ENCODE results near the gene CCDC188. TPM values are rescaled to one million over a fixed set of nuclear protein-coding genes. Genes with fewer than 3 reads are reported as not detected.

The CCDC188 gene
- total RNA-seq, 2 experiments from 2014 or later, result not detected

GRCh38 chr22:20130319-20130718, 20.5 kb downstream of the CCDC188 start:
- H3K27me3 ChIP-seq (ENCODE audit: control insufficient read depth in 1 of 2, insufficient read depth in 2 of 2, low read length in 2 of 2), result no peaks in the 10 kb centered on the region
- Mint-ChIP-seq H3K4me1 (ENCODE audit: low read depth) (peaks cover 28% of the 10 kb centered on the region), H3K36me3 (ENCODE audit: low read depth) (peaks cover 25% of the 10 kb centered on the region), H3K4me3 (peak overlapping the region; percentile 85), H3K9me3 (no peaks in the 10 kb centered on the region), H3K27ac (peak overlapping the region; percentile 79), H3K27me3 (no peaks in the 10 kb centered on the region)
- TF ChIP-seq CTCF (IDR thresholded peaks at IDR 0.05), result no peak
- intact Hi-C loops (cut with DNase I, micrococcal nuclease), result loop anchor here in 1 of 2 experiments (5.0 kb wide), 1 partner anchor 77 kb away; no protein-coding TSS in a partner anchor
- POLR2A ChIA-PET, result interaction anchor here (1.3 to 1.7 kb wide), 3 partner anchors 10 to 160 kb away, joined by 4 to 8 read pairs (median 5); partner anchors contain the start of gene TRMT2A
- CTCF ChIA-PET, result interaction anchor here (0.6 to 2.8 kb wide), 4 partner anchors 42 to 159 kb away, joined by 3 to 22 read pairs (median 3); no protein-coding TSS in a partner anchor
- H3K36me3 ChIP-seq (ENCODE audit: insufficient read depth, low read length), result peaks cover 18% of the 10 kb centered on the region
- no peaks in the 10 kb centered on the region for H3K9me3 ChIP-seq (ENCODE audit: control insufficient read depth in 1 of 2, insufficient read depth in 1 of 2, low read length in 2 of 2)
- peak; percentile 35 for ATAC-seq (ENCODE audit: poor library complexity)
- H3K27ac ChIP-seq (ENCODE audit: low read depth in 1 of 2, low read length in 2 of 2), result peak overlapping the region; percentile 38 to 75
- peak in 4 of 14 experiments; percentile 8 to 66 (median 37) for DNase-seq
- H3K4me3 ChIP-seq (ENCODE audit: low read length), result no peak overlapping the region
- H3K4me1 ChIP-seq (ENCODE audit: insufficient read depth, low read length), result peaks cover 48% of the 10 kb centered on the region

- Histone ChIP-seq H3K4me1 (ENCODE audit: insufficient read depth, low read length) (peaks cover 48% of the 10 kb centered on the region), H3K36me3 (ENCODE audit: insufficient read depth, low read length) (peaks cover 21% of the 10 kb centered on the region), H3K4me3 (ENCODE audit: low read length) (no peak overlapping the region), H3K27me3 (ENCODE audit: control insufficient read depth in 1 of 2, insufficient read depth in 2 of 2, low read length in 2 of 2) (no peaks in the 10 kb centered on the region), H3K9me3 (ENCODE audit: control insufficient read depth in 1 of 2, insufficient read depth in 1 of 2, low read length in 2 of 2) (no peaks in the 10 kb centered on the region), H3K27ac (ENCODE audit: low read depth in 1 of 2, low read length in 2 of 2) (no peak overlapping the region)
- Mint-ChIP-seq H3K4me1 (ENCODE audit: low read depth) (peaks cover 28% of the 10 kb centered on the region), H3K9me3 (no peaks in the 10 kb centered on the region), H3K27me3 (no peaks in the 10 kb centered on the region), H3K27ac (peak overlapping the region; percentile 79), H3K4me3 (peak overlapping the region; percentile 85), H3K36me3 (ENCODE audit: low read depth) (peaks cover 25% of the 10 kb centered on the region)
- no peak for ATAC-seq (ENCODE audit: poor library complexity)
- ChIA-PET CTCF (interaction anchor here (0.6 to 2.8 kb wide), 8 partner anchors 12 to 399 kb away, joined by 3 to 22 read pairs (median 4); partner anchors contain the start of genes RANBP1 and TRMT2A), POLR2A (interaction anchor here (1.0 to 1.7 kb wide), 3 partner anchors 12 to 159 kb away, joined by 4 to 11 read pairs (median 6); partner anchors contain the start of genes TANGO2 and TRMT2A)
- intact Hi-C loops (cut with DNase I, micrococcal nuclease), result loop anchor here (1.0 to 5.0 kb wide), 3 partner anchors 49 to 159 kb away; partner anchors contain the start of gene DGCR8 (in 1 of the 2)
- TF ChIP-seq CTCF (IDR thresholded peaks at IDR 0.05), result no peak
- no peak for DNase-seq
Observed at GRCh38 chr22:20129747-20130014, 21.2 kb downstream of the CCDC188 start.

GRCh38 chr22:20128902-20129746, 21.7 kb downstream of the CCDC188 start:
- ChIA-PET CTCF (interaction anchor here (0.6 to 2.8 kb wide), 8 partner anchors 11 to 399 kb away, joined by 3 to 22 read pairs (median 4); partner anchors contain the start of genes RANBP1 and TRMT2A), POLR2A (interaction anchor here (1.0 to 1.7 kb wide), 3 partner anchors 11 to 158 kb away, joined by 4 to 11 read pairs (median 6); partner anchors contain the start of genes TANGO2 and TRMT2A)
- no peaks in the 10 kb centered on the region for H3K27me3 ChIP-seq (ENCODE audit: control insufficient read depth in 1 of 2, insufficient read depth in 2 of 2, low read length in 2 of 2)
- Mint-ChIP-seq H3K9me3 (no peaks in the 10 kb centered on the region), H3K27ac (peak overlapping the region; percentile 79), H3K4me3 (peak overlapping the region; percentile 85), H3K36me3 (ENCODE audit: low read depth) (peaks cover 27% of the 10 kb centered on the region), H3K4me1 (ENCODE audit: low read depth) (peaks cover 23% of the 10 kb centered on the region), H3K27me3 (no peaks in the 10 kb centered on the region)
- peaks cover 43% of the 10 kb centered on the region for H3K4me1 ChIP-seq (ENCODE audit: insufficient read depth, low read length)
- no peak overlapping the region for H3K4me3 ChIP-seq (ENCODE audit: low read length)
- DNase-seq (peak; percentile 30 to 78 (median 51)), ATAC-seq (ENCODE audit: poor library complexity) (peak; percentile 38)
- H3K9me3 ChIP-seq (ENCODE audit: control insufficient read depth in 1 of 2, insufficient read depth in 1 of 2, low read length in 2 of 2), result no peaks in the 10 kb centered on the region
- intact Hi-C loops (cut with DNase I, micrococcal nuclease), result loop anchor here (1.0 to 2.0 kb wide), 2 partner anchors 48 to 159 kb away; partner anchors contain the start of gene DGCR8 (in 1 of the 2)
- peaks cover 24% of the 10 kb centered on the region for H3K36me3 ChIP-seq (ENCODE audit: insufficient read depth, low read length)
- TF ChIP-seq CTCF (IDR thresholded peaks at IDR 0.05), result peak; percentile 56
- H3K27ac ChIP-seq (ENCODE audit: low read depth in 1 of 2, low read length in 2 of 2), result peak overlapping the region in 1 of 2 donors; percentile 44

Data from CD4-positive, alpha-beta T cell (primary cell).